Hepatocyte (in vitro differentiated cells): Measurements from ENCODE around the gene KCNS3.

ENCODE experiments used
- EZH2 ChIP-seq: fragments of 200-600 bp; sonication (generic); IDR thresholded peaks from 2 replicates; pipeline ENCODE4 v1.6.1; 2016; ENCODE audit warnings: antibody characterized with exemption, mild to moderate bottlenecking, borderline replicate concordance
- EZH2phosphoT487 ChIP-seq: fragments of 200-600 bp; sonication (generic); IDR thresholded peaks from one replicate; pipeline ENCODE4 v1.6.1; 2018; ENCODE audit warnings: antibody characterized with exemption, mild to moderate bottlenecking, low read depth, moderate library complexity; ENCODE audit not compliant: unreplicated experiment, severe bottlenecking
- TF ChIP-seq, protein P1 (sequence below): fragments of 200-600 bp; sonication (generic); IDR thresholded peaks from 2 replicates; pipeline ENCODE4 v1.5.1; 2016; ENCODE audit warnings: antibody characterized with exemption, mild to moderate bottlenecking; ENCODE audit not compliant: poor library complexity

DNA sequence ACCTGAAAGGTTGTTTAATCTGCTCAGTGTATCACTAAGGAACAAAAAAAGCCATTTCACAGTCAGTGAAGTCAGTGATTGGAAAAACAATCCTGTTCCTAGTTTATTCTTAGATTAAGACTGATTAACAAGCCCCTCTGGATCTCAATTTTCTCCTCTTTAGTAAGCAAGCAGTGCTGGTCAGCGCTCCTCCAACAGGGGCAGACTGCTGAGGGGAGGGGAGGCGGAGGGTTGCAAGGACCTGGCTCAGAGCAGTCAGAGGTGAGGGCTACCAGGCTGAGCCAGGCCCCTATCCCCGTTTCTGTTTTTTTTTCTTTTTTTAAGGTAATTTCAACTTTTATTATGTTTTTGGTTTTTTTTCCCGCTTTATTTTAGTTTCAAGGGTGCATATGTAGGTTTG lies 24.7 kb upstream of the KCNS3 start:
- TF ChIP-seq, protein P1, sequence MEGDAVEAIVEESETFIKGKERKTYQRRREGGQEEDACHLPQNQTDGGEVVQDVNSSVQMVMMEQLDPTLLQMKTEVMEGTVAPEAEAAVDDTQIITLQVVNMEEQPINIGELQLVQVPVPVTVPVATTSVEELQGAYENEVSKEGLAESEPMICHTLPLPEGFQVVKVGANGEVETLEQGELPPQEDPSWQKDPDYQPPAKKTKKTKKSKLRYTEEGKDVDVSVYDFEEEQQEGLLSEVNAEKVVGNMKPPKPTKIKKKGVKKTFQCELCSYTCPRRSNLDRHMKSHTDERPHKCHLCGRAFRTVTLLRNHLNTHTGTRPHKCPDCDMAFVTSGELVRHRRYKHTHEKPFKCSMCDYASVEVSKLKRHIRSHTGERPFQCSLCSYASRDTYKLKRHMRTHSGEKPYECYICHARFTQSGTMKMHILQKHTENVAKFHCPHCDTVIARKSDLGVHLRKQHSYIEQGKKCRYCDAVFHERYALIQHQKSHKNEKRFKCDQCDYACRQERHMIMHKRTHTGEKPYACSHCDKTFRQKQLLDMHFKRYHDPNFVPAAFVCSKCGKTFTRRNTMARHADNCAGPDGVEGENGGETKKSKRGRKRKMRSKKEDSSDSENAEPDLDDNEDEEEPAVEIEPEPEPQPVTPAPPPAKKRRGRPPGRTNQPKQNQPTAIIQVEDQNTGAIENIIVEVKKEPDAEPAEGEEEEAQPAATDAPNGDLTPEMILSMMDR: no peak
- TF ChIP-seq EZH2: no peak
- no peak for TF ChIP-seq EZH2phosphoT487
